Measurements from ENCODE around the gene TUBGCP5. TPM values are rescaled to one million over a fixed set of nuclear protein-coding genes. Genes with fewer than 3 reads are reported as not detected.

Gene TUBGCP5
- total and polyA plus RNA-seq, 10 of the 15 experiments (the other 5 are each of a cell fraction or from before 2014, with no cell fraction given): 6.4 to 29.2 (median 20.2) TPM

GRCh38 chr15:22969489-22969888 lies 69.9 kb downstream of the TUBGCP5 start (continued):
- TF ChIP-seq EGR1 (IDR thresholded peaks at IDR 0.05; ENCODE audit: borderline replicate concordance in 1 of 2, low read depth in 2 of 2, low read length in 2 of 2): no peak
- TF ChIP-seq, protein P1, sequence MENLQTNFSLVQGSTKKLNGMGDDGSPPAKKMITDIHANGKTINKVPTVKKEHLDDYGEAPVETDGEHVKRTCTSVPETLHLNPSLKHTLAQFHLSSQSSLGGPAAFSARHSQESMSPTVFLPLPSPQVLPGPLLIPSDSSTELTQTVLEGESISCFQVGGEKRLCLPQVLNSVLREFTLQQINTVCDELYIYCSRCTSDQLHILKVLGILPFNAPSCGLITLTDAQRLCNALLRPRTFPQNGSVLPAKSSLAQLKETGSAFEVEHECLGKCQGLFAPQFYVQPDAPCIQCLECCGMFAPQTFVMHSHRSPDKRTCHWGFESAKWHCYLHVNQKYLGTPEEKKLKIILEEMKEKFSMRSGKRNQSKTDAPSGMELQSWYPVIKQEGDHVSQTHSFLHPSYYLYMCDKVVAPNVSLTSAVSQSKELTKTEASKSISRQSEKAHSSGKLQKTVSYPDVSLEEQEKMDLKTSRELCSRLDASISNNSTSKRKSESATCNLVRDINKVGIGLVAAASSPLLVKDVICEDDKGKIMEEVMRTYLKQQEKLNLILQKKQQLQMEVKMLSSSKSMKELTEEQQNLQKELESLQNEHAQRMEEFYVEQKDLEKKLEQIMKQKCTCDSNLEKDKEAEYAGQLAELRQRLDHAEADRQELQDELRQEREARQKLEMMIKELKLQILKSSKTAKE (IDR thresholded peaks at IDR 0.05; ENCODE audit: low read depth, poor library complexity, severe bottlenecking): no peak
- TF ChIP-seq POU2F2 (IDR thresholded peaks at IDR 0.05; ENCODE audit: borderline replicate concordance, low read depth, low read length): no peak
- no peak for TF ChIP-seq NBN (IDR thresholded peaks at IDR 0.05)
- TF ChIP-seq RB1 (IDR thresholded peaks at IDR 0.05; ENCODE audit: borderline replicate concordance): no peak
- no peak for TF ChIP-seq NFXL1 (IDR thresholded peaks at IDR 0.05; ENCODE audit: borderline replicate concordance)
- TF ChIP-seq IRF4 (IDR thresholded peaks at IDR 0.05; ENCODE audit: low read depth, low read length): no peak
- no peak for TF ChIP-seq IKZF2 (IDR thresholded peaks at IDR 0.05)
- TF ChIP-seq GATAD2B (conservative IDR thresholded peaks at IDR 0.05; ENCODE audit: low read depth): no peak
- TF ChIP-seq HDGF (IDR thresholded peaks at IDR 0.05): no peak
- no peak for TF ChIP-seq TCF3 (IDR thresholded peaks at IDR 0.05; ENCODE audit: borderline replicate concordance, insufficient read depth, low read depth, low read length)
- TF ChIP-seq, protein P2, sequence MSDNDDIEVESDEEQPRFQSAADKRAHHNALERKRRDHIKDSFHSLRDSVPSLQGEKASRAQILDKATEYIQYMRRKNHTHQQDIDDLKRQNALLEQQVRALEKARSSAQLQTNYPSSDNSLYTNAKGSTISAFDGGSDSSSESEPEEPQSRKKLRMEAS (IDR thresholded peaks at IDR 0.05; ENCODE audit: low read depth, low read length): no peak
- no peak for TF ChIP-seq HCFC1 (IDR thresholded peaks at IDR 0.05; ENCODE audit: low read length)
- no peak for TF ChIP-seq STAT3 (IDR thresholded peaks at IDR 0.05; ENCODE audit: low read depth, low read length)
